IMR-90 (cell line): ENCODE results near the gene NDP. TPM values are rescaled to one million over a fixed set of nuclear protein-coding genes. Genes with fewer than 3 reads are reported as not detected.

ENCODE experiments used
- ATAC-seq: fragments of 200-7000 bp; cut with Tn5 transposase; 2 replicates; pipeline ENCODE4 v1.9.1; 2020; ENCODE audit warnings: low read depth, mild to moderate bottlenecking, moderate library complexity
- BruUV-seq: library from RNA; stranded (reverse); fragments of 400-500 nt; replicated peaks from 2 replicates; lab custom pipeline; 2021; lab: Mats Ljungman, UMichigan
- CTCF ChIA-PET: fragments of 300-600 bp; formaldehyde crosslinking; extraction: SDS; loops from one replicate; lab custom pipeline; 2021; ENCODE audit warnings: antibody characterized with exemption; lab: Yijun Ruan, JAX
- POLR2A ChIA-PET: fragments of 300-600 bp; sonication (Branson Sonifier 250); formaldehyde crosslinking; loops from one replicate; lab custom pipeline; 2022; ENCODE audit warnings: antibody characterized with exemption; ENCODE audit not compliant: unreplicated experiment; lab: Charles Lee
- DNase-seq: peaks from one replicate; pipeline ENCODE4 v3.0.0; 2013
- H2AFZ ChIP-seq: replicated peaks from 2 replicates; pipeline ENCODE3; 2013; ENCODE audit warnings: low read length, mild to moderate bottlenecking; ENCODE audit not compliant: poor library complexity
- H2AK5ac ChIP-seq: 2 replicates; pipeline ENCODE4 v1.6.1; 2013; ENCODE audit warnings: low read depth, low read length, inconsistent platforms
- H2AK9ac ChIP-seq: replicated peaks from 2 replicates; pipeline ENCODE3; 2013; ENCODE audit warnings: mild to moderate bottlenecking, low read depth, low read length, moderate library complexity; ENCODE audit not compliant: poor library complexity
- H2BK120ac ChIP-seq: 2 replicates; pipeline ENCODE4 v1.6.1; 2013; ENCODE audit warnings: low read depth, low read length, inconsistent platforms
- H2BK15ac ChIP-seq: 3 replicates; pipeline ENCODE4 v1.6.1; 2013; ENCODE audit warnings: low read depth, low read length, inconsistent platforms
- H2BK20ac ChIP-seq: 2 replicates; pipeline ENCODE4 v1.6.1; 2013; ENCODE audit warnings: low read depth, mild to moderate bottlenecking, inconsistent platforms, low read length, moderate library complexity
- H2BK5ac ChIP-seq: 2 replicates; pipeline ENCODE4 v1.6.1; 2013; ENCODE audit warnings: mild to moderate bottlenecking, low read depth, low read length, inconsistent platforms; ENCODE audit not compliant: poor library complexity, severe bottlenecking
- H3K14ac ChIP-seq: replicated peaks from 2 replicates; pipeline ENCODE4 v1.6.1; 2013; ENCODE audit warnings: low read depth, low read length, inconsistent platforms
- H3K18ac ChIP-seq: 2 replicates; pipeline ENCODE4 v1.6.1; 2013; ENCODE audit warnings: low read depth, low read length, control low read depth
- H3K23ac ChIP-seq: 2 replicates; pipeline ENCODE4 v1.6.1; 2013; ENCODE audit warnings: low read depth, low read length, inconsistent platforms
- H3K27ac ChIP-seq: 2 replicates; pipeline ENCODE4 v1.5.1; 2013; ENCODE audit warnings: mild to moderate bottlenecking, control low read depth, low read length; ENCODE audit not compliant: insufficient read depth
- H3K27me3 ChIP-seq: 2 replicates; pipeline ENCODE4 v1.6.1; 2013; ENCODE audit warnings: low read length; ENCODE audit not compliant: control insufficient read depth, insufficient read depth
- H3K36me3 ChIP-seq: 2 replicates; pipeline ENCODE4 v1.6.1; 2013; ENCODE audit warnings: low read length, mixed read lengths; ENCODE audit not compliant: control insufficient read depth, insufficient read depth
- H3K4ac ChIP-seq: 2 replicates; pipeline ENCODE4 v1.6.1; 2013; ENCODE audit warnings: low read depth, low read length, inconsistent platforms
- H3K4me1 ChIP-seq: 2 replicates; pipeline ENCODE4 v1.6.1; 2013; ENCODE audit warnings: low read length, mixed read lengths; ENCODE audit not compliant: control insufficient read depth, insufficient read depth
- H3K4me2 ChIP-seq: 2 replicates; pipeline ENCODE4 v1.6.1; 2013; ENCODE audit warnings: low read depth, mild to moderate bottlenecking, control low read depth, low read length, moderate library complexity
- H3K4me3 ChIP-seq: 2 replicates; pipeline ENCODE4 v1.5.1; 2013; ENCODE audit warnings: low read depth, mild to moderate bottlenecking, control low read depth, low read length, moderate library complexity; ENCODE audit not compliant: insufficient read depth
- H3K56ac ChIP-seq: 2 replicates; pipeline ENCODE4 v1.6.1; 2013; ENCODE audit warnings: low read length, inconsistent platforms; ENCODE audit not compliant: insufficient read depth; ENCODE audit errors: extremely low read depth
- H3K79me1 ChIP-seq, 2 experiments: 2 replicates each; pipeline ENCODE4 v1.6.1; 2013; ENCODE audit warnings: low read length in 2 of 2, inconsistent platforms in 1 of 2, low read depth in 1 of 2
- H3K9ac ChIP-seq: 2 replicates; pipeline ENCODE4 v1.6.1; 2013; ENCODE audit warnings: low read depth, low read length, control low read depth
- H3K9me1 ChIP-seq: 2 replicates; pipeline ENCODE4 v1.6.1; 2013; ENCODE audit warnings: low read length, inconsistent platforms; ENCODE audit not compliant: insufficient read depth
- H3K9me3 ChIP-seq: 2 replicates; pipeline ENCODE4 v1.6.1; 2013; ENCODE audit warnings: low read length; ENCODE audit not compliant: control insufficient read depth, insufficient read depth
- H4K20me1 ChIP-seq: 2 replicates; pipeline ENCODE4 v1.6.1; 2013; ENCODE audit warnings: low read length, inconsistent platforms; ENCODE audit not compliant: insufficient read depth
- H4K5ac ChIP-seq: 2 replicates; pipeline ENCODE4 v1.6.1; 2013; ENCODE audit warnings: mild to moderate bottlenecking, low read depth, low read length, control low read depth
- H4K8ac ChIP-seq, 2 experiments: 2 replicates each; pipeline ENCODE4 v1.6.1; 2013; ENCODE audit warnings: low read depth in 2 of 2, low read length in 2 of 2, control low read depth in 1 of 2, inconsistent platforms in 1 of 2
- H4K91ac ChIP-seq: 2 replicates; pipeline ENCODE4 v1.6.1; 2013; ENCODE audit warnings: low read depth, low read length, inconsistent platforms; ENCODE audit not compliant: insufficient read depth
- CHD1 ChIP-seq: IDR thresholded peaks from 2 replicates; pipeline ENCODE4 v1.6.1; 2012; ENCODE audit warnings: low read depth, low read length, improper control_type of control experiment
- FOS ChIP-seq: fragments of 150-350 bp; IDR thresholded peaks from 2 replicates; pipeline ENCODE4 v1.6.1; 2016; ENCODE audit warnings: low read depth, low read length
- MAFK ChIP-seq: IDR thresholded peaks from 2 replicates; pipeline ENCODE4 v1.6.1; 2012; ENCODE audit warnings: low read depth, low read length, improper control_type of control experiment
- MAZ ChIP-seq: IDR thresholded peaks from 2 replicates; pipeline ENCODE4 v1.6.1; 2012; ENCODE audit warnings: low read depth, mild to moderate bottlenecking, low read length, improper control_type of control experiment, moderate library complexity, borderline replicate concordance
- MXI1 ChIP-seq: IDR thresholded peaks from 2 replicates; pipeline ENCODE4 v1.6.1; 2012; ENCODE audit warnings: low read depth, mild to moderate bottlenecking, low read length, moderate library complexity, borderline replicate concordance
- NFE2L2 ChIP-seq: fragments of 150-350 bp; IDR thresholded peaks from 2 replicates; pipeline ENCODE4 v1.6.1; 2016; ENCODE audit warnings: low read depth, mild to moderate bottlenecking, low read length
- POLR2A ChIP-seq: IDR thresholded peaks from 2 replicates; pipeline ENCODE4 v1.6.1; 2012; ENCODE audit warnings: mild to moderate bottlenecking, low read depth, low read length
- RAD21 ChIP-seq: IDR thresholded peaks from 2 replicates; pipeline ENCODE4 v1.6.1; 2012; ENCODE audit warnings: low read length, improper control_type of control experiment
- RCOR1 ChIP-seq: IDR thresholded peaks from 2 replicates; pipeline ENCODE4 v1.6.1; 2012; ENCODE audit warnings: mild to moderate bottlenecking, low read length, improper control_type of control experiment; ENCODE audit not compliant: insufficient replicate concordance
- RFX5 ChIP-seq: IDR thresholded peaks from 2 replicates; pipeline ENCODE4 v1.8.0; 2012; ENCODE audit warnings: low read depth, mild to moderate bottlenecking, low read length, moderate library complexity
- SMC3 ChIP-seq: fragments of 150-350 bp; IDR thresholded peaks from 2 replicates; pipeline ENCODE4 v1.6.1; 2016; ENCODE audit warnings: low read depth, mild to moderate bottlenecking, antibody characterized with exemption, low read length, moderate library complexity
- WGBS, 2 experiments: methylation state at CpG; one replicate each; pipeline versions ENCODE4 v1.1.5 to v1.1.7; 2013; ENCODE audit warnings: missing lambda C conversion rate in 2 of 2; ENCODE audit not compliant: insufficient read length in 1 of 2; ENCODE audit errors: extremely low coverage in 2 of 2; 5-methylcytosine and 5-hydroxymethylcytosine counted together
- dilution Hi-C: fragments of 300-500 bp; cut with HindIII; formaldehyde crosslinking; loops from one replicate; pipeline ENCODE4 v1.14.3; 2018; ENCODE audit warnings: low sequenced_read_pairs; ENCODE audit not compliant: unreplicated experiment
- in situ Hi-C: fragments of 300-500 bp; cut with MboI; formaldehyde crosslinking; loops from 3 replicates; pipeline ENCODE4 v1.14.3; 2019; ENCODE audit warnings: low sequenced_read_pairs, inconsistent platforms, mixed read lengths
- intact Hi-C: fragments of 100-400 bp; cut with micrococcal nuclease; formaldehyde crosslinking; loops from 2 replicates; pipeline ENCODE4 v1.10.0; 2022
- polyA plus RNA-seq, 3 experiments: library from polyadenylated mRNA; depleted of rRNA; stranded (reverse); fragments of >200 nt; gene quantifications; 2 replicates each; pipeline ENCODE4 v1.2.3, GENCODE V29; 2012; ENCODE audit warnings: low replicate concordance in 1 of 3
- total RNA-seq: library from RNA; depleted of rRNA; stranded (reverse); fragments of >200 nt; gene quantifications from 2 replicates; pipeline ENCODE4 v1.2.3, GENCODE V29; 2012
- TF ChIP-seq, protein P1 (sequence below): fragments of 150-350 bp; IDR thresholded peaks from 2 replicates; pipeline ENCODE4 v1.6.1; 2016; ENCODE audit warnings: low read depth, mild to moderate bottlenecking, low read length, moderate library complexity, borderline replicate concordance
- TF ChIP-seq, protein P2 (sequence below): conservative IDR thresholded peaks from 2 replicates; pipeline ENCODE4 v1.5.1; 2012; ENCODE audit warnings: mild to moderate bottlenecking, low read depth, low read length, improper control_type of control experiment

Gene NDP
- total and polyA plus RNA-seq, 2 of the 4 experiments (the other 2 are of a cell fraction), result 0.36 to 0.39 TPM

DNA sequence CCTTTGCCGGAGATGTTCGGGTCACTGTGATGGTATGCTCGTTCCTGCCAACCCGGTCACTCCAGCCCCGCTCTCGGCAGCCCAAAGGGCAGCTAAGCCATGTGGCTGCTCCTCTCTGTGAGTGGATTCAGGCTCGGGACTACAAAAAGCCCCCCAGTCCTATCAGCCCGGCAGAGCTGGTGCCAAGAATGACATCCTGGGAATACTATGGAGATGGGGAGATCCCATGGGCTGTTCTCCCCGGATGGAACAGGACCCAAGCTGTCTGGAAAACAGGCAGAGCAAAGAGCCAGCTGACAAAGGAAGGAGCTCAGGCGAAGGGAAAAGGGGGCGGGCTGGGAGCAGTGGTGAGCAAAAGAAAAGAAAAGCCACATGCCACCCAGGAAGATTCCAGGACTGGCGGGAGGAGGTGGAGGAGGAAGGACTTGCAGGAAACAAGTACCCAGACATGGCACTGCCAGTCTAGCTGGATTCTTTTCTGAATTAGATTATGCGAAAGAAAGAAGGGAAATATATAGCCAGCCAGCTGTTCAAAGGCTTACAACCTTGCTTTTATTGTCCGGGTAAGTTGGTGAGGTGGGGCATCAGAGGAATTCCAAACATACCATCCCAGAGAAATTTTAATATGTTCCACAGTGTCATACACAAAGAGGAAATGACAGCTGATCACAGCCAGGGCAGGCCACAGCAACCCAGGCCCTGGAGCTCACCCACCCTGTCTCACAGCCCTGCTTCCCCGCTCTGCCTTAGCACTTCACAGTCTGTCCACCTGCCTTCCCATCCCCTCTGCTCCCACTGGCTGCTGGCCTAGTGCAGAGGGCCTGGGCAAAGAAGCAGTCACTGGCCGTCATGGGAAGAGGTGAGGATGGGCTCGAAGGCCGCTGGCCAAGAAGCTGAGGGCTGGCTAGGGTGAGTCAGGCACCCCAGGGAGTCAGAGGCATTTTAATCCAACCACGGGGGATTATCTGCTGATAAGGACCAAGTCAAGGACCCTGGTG lies 3.4 kb downstream of the NDP start (continued):
- TF ChIP-seq MXI1, result no peak
- no peak for TF ChIP-seq MAFK
- TF ChIP-seq RAD21, result no peak

DNA sequence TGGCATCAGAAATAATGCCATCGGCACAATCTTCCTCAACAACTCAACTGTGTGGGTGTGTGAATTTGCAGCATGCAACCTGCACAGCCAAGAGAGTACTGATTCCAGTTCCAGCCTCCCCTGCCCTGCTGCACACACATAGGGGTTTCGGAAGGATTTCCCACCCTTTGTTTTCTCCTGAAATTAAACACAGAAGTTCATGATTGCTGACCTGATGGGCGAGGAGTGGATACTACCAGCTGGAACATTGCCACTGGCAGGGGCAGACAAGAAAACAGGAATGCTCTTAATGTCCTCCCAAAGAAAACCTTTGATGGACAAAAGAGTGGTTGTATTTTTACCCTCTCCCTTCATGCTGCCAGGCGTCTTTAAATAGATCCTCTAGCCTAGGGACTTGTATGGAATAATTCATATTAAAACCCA lies 4.8 kb downstream of the NDP start:
- Histone ChIP-seq H3K18ac (no peak overlapping the region), H3K9me1 (no peaks in the 10 kb centered on the region)
- dilution Hi-C loops, result no loop called here
- no peak for TF ChIP-seq NFE2L2
- no peak for TF ChIP-seq MXI1
- no peak for TF ChIP-seq MAZ
- no peak for TF ChIP-seq POLR2A
- TF ChIP-seq, protein P1, sequence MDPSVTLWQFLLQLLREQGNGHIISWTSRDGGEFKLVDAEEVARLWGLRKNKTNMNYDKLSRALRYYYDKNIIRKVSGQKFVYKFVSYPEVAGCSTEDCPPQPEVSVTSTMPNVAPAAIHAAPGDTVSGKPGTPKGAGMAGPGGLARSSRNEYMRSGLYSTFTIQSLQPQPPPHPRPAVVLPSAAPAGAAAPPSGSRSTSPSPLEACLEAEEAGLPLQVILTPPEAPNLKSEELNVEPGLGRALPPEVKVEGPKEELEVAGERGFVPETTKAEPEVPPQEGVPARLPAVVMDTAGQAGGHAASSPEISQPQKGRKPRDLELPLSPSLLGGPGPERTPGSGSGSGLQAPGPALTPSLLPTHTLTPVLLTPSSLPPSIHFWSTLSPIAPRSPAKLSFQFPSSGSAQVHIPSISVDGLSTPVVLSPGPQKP, result no peak
- no peak for TF ChIP-seq RCOR1
- TF ChIP-seq CHD1, result no peak
- TF ChIP-seq RAD21, result no peak
- no peak for TF ChIP-seq FOS
- TF ChIP-seq, protein P2, sequence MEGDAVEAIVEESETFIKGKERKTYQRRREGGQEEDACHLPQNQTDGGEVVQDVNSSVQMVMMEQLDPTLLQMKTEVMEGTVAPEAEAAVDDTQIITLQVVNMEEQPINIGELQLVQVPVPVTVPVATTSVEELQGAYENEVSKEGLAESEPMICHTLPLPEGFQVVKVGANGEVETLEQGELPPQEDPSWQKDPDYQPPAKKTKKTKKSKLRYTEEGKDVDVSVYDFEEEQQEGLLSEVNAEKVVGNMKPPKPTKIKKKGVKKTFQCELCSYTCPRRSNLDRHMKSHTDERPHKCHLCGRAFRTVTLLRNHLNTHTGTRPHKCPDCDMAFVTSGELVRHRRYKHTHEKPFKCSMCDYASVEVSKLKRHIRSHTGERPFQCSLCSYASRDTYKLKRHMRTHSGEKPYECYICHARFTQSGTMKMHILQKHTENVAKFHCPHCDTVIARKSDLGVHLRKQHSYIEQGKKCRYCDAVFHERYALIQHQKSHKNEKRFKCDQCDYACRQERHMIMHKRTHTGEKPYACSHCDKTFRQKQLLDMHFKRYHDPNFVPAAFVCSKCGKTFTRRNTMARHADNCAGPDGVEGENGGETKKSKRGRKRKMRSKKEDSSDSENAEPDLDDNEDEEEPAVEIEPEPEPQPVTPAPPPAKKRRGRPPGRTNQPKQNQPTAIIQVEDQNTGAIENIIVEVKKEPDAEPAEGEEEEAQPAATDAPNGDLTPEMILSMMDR, result no peak
- TF ChIP-seq MAFK, result no peak
- TF ChIP-seq RFX5, result no peak
- TF ChIP-seq SMC3, result no peak

More for the DNA sequence above, 4.8 kb downstream of the NDP start:
- H3K79me1 ChIP-seq, result no peaks in the 10 kb centered on the region
- DNase-seq (no peak), ATAC-seq (no peak)
- no peak overlapping the region for H2BK15ac ChIP-seq
- intact Hi-C loops, result no loop called here
- POLR2A ChIA-PET, result no interaction called here
- peaks cover 8% of the 10 kb centered on the region for H3K27me3 ChIP-seq
- no peak overlapping the region for H3K56ac ChIP-seq
- no peak overlapping the region for H3K4me3 ChIP-seq
- H4K5ac ChIP-seq, result no peak overlapping the region
- H3K36me3 ChIP-seq, result no peaks in the 10 kb centered on the region
- H3K9me3 ChIP-seq, result no peaks in the 10 kb centered on the region
- no peak overlapping the region for H3K4ac ChIP-seq
- CTCF ChIA-PET, result no interaction called here
- no peaks in the 10 kb centered on the region for H3K4me1 ChIP-seq
- H2BK5ac ChIP-seq, result no peak overlapping the region
- no peaks in the 10 kb centered on the region for H4K20me1 ChIP-seq
- H2AFZ ChIP-seq, result no peak overlapping the region
- in situ Hi-C loops, result loop anchor here (25.0 kb wide), 2 partner anchors 1094 to 1219 kb away; no protein-coding TSS in a partner anchor
- H3K14ac ChIP-seq, result no peak overlapping the region
- H3K27ac ChIP-seq, result no peak overlapping the region
- no peak overlapping the region for H3K4me2 ChIP-seq
- H2AK5ac ChIP-seq, result no peak overlapping the region
- BruUV-seq, result no TSS peak
- H2BK20ac ChIP-seq, result no peak overlapping the region
- no peak overlapping the region for H2BK120ac ChIP-seq
- no peak overlapping the region for H3K23ac ChIP-seq
- H3K9ac ChIP-seq, result no peak overlapping the region
- H2AK9ac ChIP-seq, result no peak overlapping the region
- WGBS, 2 experiments, result no CpG with 5 or more reads among the region's 4 CpGs
- no peak overlapping the region for H4K91ac ChIP-seq
- no peak overlapping the region for H4K8ac ChIP-seq
